ENCODE data around the gene RNF17. TPM values are rescaled to one million over a fixed set of nuclear protein-coding genes. Genes with fewer than 3 reads are reported as not detected.
A peak's percentile ranks its signal among the peaks of the same experiment; 100 is the strongest.

Gene RNF17
- total RNA-seq, 1 donor from 2014 or later, result not detected

DNA sequence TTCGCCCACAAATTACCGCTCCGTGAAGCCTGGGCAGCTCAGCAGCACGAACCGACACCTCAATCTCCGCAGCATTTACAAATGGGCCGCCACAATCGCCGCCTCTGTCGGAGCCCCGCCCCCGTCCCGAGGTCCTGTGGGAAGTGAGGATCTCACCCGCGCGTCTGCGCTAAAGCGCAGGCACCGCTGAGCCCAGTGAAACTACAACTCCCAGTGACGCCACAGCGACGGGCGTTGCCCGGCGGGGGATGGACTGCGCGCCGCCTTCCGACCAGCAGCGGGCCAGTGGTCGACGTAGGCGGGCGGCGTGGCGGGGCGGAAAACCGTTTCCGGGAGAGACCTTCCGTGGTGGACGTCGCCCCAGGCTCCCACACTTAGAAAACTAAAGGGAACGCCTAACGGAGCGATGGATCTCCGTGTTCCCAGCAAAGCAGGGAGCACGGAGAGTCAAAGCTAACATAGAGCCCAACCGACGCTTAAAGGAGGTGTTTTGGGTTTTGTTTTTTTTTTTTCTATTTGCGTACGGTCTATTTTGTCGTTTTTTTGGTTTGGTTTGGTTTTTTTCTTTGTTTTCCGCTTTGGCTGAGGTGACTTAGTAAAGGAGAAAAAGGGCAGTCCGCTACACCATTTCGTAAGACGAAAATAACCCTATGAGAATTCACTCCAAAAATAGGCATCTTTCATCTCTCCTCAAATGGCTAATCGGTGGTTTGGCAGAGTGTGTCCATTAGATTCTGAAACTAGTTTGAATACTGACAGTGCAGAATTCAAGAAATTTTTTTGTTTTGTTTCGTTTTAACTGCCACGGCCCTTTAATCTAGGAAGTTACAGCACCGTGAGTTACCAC is 159.0 kb downstream of the RNF17 start:
- intact Hi-C loops (cut with micrococcal nuclease), result loop anchor here (5.0 kb wide), 1 partner anchor 411 kb away; the partner anchor contains the start of gene PARP4
- Mint-ChIP-seq H3K4me1 (ENCODE audit: low read depth) (peaks cover 23% of the 10 kb centered on the region), H3K27me3 (ENCODE audit: low read depth) (peaks cover 8% of the 10 kb centered on the region), H3K36me3 (ENCODE audit: low read depth) (peaks cover 3% of the 10 kb centered on the region), H3K4me3 (ENCODE audit: low read depth) (peak overlapping the region; percentile 92), H3K9me3 (no peaks in the 10 kb centered on the region), H3K27ac (peak overlapping the region; percentile 93)
- DNase-seq (ENCODE audit: low spot score), result peak; percentile 94

DNA sequence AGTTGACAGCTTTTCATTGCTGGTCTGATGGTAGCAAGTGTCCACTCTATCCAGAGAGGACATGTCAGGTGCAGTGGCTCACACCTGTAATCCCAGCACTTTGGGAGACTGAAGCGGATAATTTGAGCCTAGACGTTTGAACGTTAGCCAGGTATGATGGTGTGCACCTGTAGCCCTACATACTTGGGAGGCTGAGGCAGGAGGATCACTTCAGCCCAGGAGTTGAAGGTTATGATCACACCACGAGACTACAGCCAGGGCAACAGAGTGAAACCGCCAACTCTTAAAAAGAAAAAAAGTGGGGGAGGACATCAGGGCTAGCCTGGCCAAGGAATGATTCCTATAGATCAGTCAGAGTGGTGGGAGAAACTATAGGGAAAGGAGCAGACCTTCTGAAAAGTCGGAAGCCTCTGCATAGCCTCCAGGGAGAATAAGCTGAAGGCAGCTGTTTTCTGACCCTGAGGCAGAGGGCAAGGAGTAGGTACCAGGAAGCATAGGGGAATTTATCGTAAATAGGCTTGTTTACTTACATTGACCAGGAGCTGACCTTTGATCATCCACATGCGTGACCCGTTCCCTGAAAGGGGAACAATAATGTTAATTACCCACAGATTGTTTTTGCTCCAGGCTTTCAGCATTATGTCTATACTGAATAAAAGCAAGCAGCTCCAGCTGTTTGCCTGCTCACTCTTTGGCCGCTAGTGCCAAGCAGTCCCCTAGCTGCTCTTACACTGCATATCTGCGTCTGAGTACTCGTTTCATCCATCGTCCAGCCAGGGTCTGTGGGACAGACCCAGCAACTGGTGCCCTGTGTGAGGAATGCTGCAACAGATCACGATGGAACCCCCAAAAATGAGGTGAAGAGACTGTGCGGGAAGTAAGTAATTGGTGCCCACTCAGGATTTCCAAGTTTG is 161.6 kb downstream of the RNF17 start:
- H3K27ac Mint-ChIP-seq, result no peak overlapping the region
- no peaks in the 10 kb centered on the region for H3K9me3 Mint-ChIP-seq
- H3K27me3 Mint-ChIP-seq (ENCODE audit: low read depth), result peaks cover 25% of the 10 kb centered on the region
- H3K36me3 Mint-ChIP-seq (ENCODE audit: low read depth), result peaks cover 3% of the 10 kb centered on the region
- DNase-seq (ENCODE audit: low spot score), result no peak
- intact Hi-C loops (cut with micrococcal nuclease), result no loop called here
- H3K4me3 Mint-ChIP-seq (ENCODE audit: low read depth), result no peak overlapping the region
- peaks cover 16% of the 10 kb centered on the region for H3K4me1 Mint-ChIP-seq (ENCODE audit: low read depth)

DNA sequence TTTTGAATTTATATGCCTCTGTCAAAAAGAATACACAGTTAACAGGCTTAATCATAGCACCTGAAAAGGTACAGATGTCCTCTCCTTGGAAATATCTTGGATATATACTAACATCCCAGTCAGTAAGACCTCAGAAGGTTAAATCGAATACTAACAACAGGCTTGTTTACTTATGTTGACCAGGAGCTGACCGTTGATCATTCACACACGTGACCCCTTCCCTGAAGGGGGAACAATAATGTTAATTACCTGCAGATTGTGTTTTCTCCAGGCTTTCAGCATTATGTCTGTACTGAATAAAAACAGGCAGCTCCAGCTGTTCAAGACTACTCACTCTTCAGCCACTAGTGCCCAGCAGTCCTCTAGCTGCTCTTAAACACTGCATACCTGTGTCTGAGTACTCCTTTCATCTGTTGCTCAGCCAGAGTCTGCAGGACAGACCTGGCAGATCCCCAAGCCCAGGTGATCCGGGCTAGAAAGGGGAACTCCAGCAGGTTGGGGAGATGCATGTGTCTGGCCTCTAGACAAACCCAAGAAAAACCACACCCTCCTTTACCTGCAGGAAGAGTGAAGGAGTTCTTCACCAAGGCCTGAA is 163.9 kb downstream of the RNF17 start:
- peaks cover 44% of the 10 kb centered on the region for H3K27me3 Mint-ChIP-seq (ENCODE audit: low read depth)
- H3K27ac Mint-ChIP-seq, result no peak overlapping the region
- H3K4me3 Mint-ChIP-seq (ENCODE audit: low read depth), result no peak overlapping the region
- intact Hi-C loops (cut with micrococcal nuclease), result no loop called here
- no peaks in the 10 kb centered on the region for H3K36me3 Mint-ChIP-seq (ENCODE audit: low read depth)
- no peaks in the 10 kb centered on the region for H3K9me3 Mint-ChIP-seq
- DNase-seq (ENCODE audit: low spot score), result no peak
- H3K4me1 Mint-ChIP-seq (ENCODE audit: low read depth), result peaks cover 9% of the 10 kb centered on the region

DNA sequence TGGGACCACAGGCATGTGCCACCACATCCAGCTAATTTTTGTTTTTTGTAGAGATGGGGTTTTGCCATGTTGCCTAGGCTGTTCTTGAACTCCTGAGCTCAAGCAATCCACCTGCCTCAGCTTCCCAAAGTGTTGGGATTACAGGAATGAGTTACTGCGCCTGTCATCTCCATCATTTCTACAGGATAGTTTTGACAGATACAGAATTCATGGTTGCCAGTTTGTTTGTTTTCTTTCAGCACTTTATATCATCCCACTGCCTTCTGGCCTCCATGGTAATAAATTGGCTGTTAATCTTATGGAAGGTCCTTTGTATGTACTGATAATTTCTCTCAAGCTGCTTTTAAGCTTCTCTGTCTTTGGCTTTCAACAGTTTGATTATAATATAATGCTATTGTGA is 165.2 kb downstream of the RNF17 start:
- DNase-seq (ENCODE audit: low spot score), result no peak
- no peak overlapping the region for H3K27ac Mint-ChIP-seq
- no peaks in the 10 kb centered on the region for H3K36me3 Mint-ChIP-seq (ENCODE audit: low read depth)
- peaks cover 57% of the 10 kb centered on the region for H3K27me3 Mint-ChIP-seq (ENCODE audit: low read depth)
- H3K4me3 Mint-ChIP-seq (ENCODE audit: low read depth), result no peak overlapping the region
- intact Hi-C loops (cut with micrococcal nuclease), result no loop called here
- no peaks in the 10 kb centered on the region for H3K9me3 Mint-ChIP-seq
- H3K4me1 Mint-ChIP-seq (ENCODE audit: low read depth), result peaks cover 9% of the 10 kb centered on the region

Other genes starting within 250 kb of the RNF17 start
- 1.1 TPM in 2 replicates for gene ATP12A, start 83.8 kb upstream of the RNF17 start, total RNA-seq

Data from activated T-helper 2 cell treated with anti-CD3 and anti-CD28 coated beads, Interferon-gamma antibody, Interleukin-2, Interleukin-4, amounts not matched to agents 10 μg/mL and 5 μg/mL and 100 μg/mL, durations not matched to agents 14 hours and 24 hours and 36 hours (primary cell).